ENCODE measurements around the gene PTPRF.

Gene PTPRF

GRCh38 chr1:43606624-43607023, 75.9 kb downstream of the PTPRF start:
- no peak for TF ChIP-seq CTCF (IDR thresholded peaks at IDR 0.05; ENCODE audit: low read depth, low read length)
- H3K4me3 ChIP-seq (replicated peaks in 1 of 2; ENCODE audit: low read depth in 2 of 2, low read length in 2 of 2) = no peak overlapping the region
- no peak for DNase-seq (ENCODE audit: low read depth in 2 of 2)

DNA sequence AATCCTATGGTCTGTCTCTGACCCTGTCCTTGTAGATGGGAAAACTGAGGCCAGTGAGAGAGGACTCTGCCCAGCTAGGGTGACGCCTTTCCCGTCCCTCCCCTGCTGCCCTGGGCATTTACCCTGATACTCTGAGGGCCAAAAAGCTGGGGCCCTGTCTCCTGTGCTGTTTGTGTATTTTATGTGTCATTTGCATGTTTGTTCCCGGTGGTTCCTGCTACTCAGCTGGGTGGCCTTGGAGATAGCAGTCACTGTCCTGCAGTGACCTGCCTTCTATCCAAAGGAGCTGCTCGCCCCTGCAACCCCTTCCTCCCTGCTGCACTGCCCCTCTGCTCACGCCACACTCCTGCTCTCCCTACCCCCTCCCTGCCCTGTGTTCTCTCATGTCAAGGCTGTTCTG, 78.1 kb downstream of the PTPRF start:
- no peak for DNase-seq (ENCODE audit: low read depth in 2 of 2)
- H3K4me3 ChIP-seq (replicated peaks in 1 of 2; ENCODE audit: low read depth in 2 of 2, low read length in 2 of 2) = no peak overlapping the region
- TF ChIP-seq CTCF (IDR thresholded peaks at IDR 0.05; ENCODE audit: low read depth, low read length) = no peak

DNA sequence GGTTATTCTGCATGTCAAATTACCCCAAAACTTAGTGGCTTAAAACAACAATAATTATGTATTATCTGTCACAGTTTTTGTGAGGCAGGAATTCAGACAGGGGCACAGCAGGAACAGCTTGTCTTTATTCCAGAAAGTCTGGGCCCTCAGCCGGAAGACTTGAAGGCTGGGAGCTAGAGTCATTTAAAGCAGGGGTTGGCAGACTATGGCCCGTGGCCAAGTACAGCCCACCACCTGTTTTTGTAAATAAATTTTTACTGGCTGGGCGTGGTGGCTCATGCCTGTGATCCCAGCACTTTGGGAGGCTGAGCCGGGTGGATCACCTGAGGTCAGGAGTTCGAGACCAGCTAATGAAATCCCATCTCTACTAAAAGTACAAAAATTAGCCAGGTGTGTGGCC, 79.7 kb downstream of the PTPRF start:
- no peak for DNase-seq (ENCODE audit: low read depth in 2 of 2)
- TF ChIP-seq CTCF (IDR thresholded peaks at IDR 0.05; ENCODE audit: low read depth, low read length) = no peak
- no peak overlapping the region for H3K4me3 ChIP-seq (replicated peaks in 1 of 2; ENCODE audit: low read depth in 2 of 2, low read length in 2 of 2)

DNA sequence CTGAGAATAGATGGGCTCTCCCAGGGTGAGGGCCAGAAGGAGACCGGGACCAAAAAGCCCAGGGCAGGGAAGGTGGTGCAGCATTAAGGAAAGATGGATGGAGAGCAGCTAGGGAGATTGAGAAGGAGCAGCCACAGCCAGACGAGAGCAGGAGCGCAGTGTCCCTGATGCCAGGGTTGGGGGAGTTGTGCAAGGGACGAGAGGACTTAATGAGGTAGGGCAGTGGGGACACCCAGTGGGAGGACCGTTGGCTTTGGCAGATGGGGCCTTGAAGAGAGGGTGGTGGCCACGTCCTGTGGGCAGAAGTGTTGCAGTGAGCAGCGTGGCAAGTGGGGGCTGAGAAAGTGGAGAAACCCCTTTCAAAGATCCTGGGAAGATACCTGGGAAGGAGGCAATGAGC, 81.3 kb downstream of the PTPRF start:
- no peak for TF ChIP-seq CTCF (IDR thresholded peaks at IDR 0.05; ENCODE audit: low read depth, low read length)
- no peak overlapping the region for H3K4me3 ChIP-seq (replicated peaks in 1 of 2; ENCODE audit: low read depth in 2 of 2, low read length in 2 of 2)
- DNase-seq (ENCODE audit: low read depth in 2 of 2) = no peak

DNA sequence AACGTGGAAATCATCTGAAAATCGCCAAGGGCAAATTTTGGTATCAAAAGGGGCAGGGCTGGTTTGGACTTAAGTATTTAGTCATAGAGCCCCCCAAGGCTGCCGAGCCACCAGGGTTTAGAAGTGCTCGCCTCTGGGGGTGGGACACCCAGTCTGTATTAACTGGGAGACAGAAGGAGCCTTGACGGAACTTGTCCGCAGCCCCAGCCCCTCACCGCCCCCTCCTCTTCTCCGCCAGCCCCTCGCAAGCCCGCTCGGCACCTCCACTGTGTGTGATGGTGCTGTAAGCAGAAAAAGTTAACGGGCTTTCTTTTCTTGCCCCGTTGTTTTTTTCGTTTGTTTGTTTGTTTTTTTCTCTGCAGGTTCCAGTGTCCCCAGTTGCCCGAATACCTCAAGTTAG, 81.7 kb downstream of the PTPRF start:
- H3K4me3 ChIP-seq (replicated peaks in 1 of 2; ENCODE audit: low read depth in 2 of 2, low read length in 2 of 2) = no peak overlapping the region
- no peak for DNase-seq (ENCODE audit: low read depth in 2 of 2)
- TF ChIP-seq CTCF (IDR thresholded peaks at IDR 0.05; ENCODE audit: low read depth, low read length) = no peak

GRCh38 chr1:43613075-43613942, 82.6 kb downstream of the PTPRF start:
- TF ChIP-seq CTCF (IDR thresholded peaks at IDR 0.05; ENCODE audit: low read depth, low read length) = no peak
- DNase-seq (ENCODE audit: low read depth in 2 of 2) = no peak
- H3K4me3 ChIP-seq (replicated peaks in 1 of 2; ENCODE audit: low read depth in 2 of 2, low read length in 2 of 2) = no peak overlapping the region

DNA sequence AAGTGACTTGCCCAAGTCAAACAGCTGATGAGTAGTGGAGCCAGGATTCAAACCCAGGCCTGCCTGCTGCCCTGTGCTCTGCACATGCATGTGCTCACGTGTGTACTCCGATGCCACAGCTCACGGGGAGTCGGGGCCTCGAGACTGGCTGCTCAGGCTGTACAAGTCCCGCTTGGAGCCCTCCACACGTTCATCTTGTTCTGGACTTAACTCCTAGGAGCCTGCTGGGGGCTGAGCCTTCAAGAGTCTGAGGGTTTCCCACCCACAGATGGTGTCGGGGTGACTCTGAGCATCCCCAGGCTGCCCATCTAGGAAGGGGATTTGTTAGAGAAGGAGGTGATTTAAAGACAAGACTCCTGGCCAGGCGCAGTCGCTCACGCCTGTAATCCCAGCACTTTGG, 83.5 kb downstream of the PTPRF start:
- no peak overlapping the region for H3K4me3 ChIP-seq (replicated peaks in 1 of 2; ENCODE audit: low read depth in 2 of 2, low read length in 2 of 2)
- no peak for DNase-seq (ENCODE audit: low read depth in 2 of 2)
- no peak for TF ChIP-seq CTCF (IDR thresholded peaks at IDR 0.05; ENCODE audit: low read depth, low read length)

All from cardiac fibroblast (primary cell).